Loucy (cell line): ENCODE results near the gene SEC63.
"Not testable (repeated sequence)": the region's sequence is repeated elsewhere in the genome, so short reads cannot be mapped to it uniquely, and the experiment has no call there.

ENCODE experiments used
- CTCF ChIP-seq: fragments of 200-600 bp; sonication (generic); conservative IDR thresholded peaks from 2 replicates; pipeline ENCODE4 v1.5.1; 2014; ENCODE audit warnings: mild to moderate bottlenecking, antibody characterized with exemption, low read length
- EZH2phosphoT487 ChIP-seq: fragments of 200-600 bp; IDR thresholded peaks from 2 replicates; pipeline ENCODE4 v1.6.1; 2018; ENCODE audit warnings: antibody characterized with exemption, mild to moderate bottlenecking, moderate library complexity, borderline replicate concordance

DNA sequence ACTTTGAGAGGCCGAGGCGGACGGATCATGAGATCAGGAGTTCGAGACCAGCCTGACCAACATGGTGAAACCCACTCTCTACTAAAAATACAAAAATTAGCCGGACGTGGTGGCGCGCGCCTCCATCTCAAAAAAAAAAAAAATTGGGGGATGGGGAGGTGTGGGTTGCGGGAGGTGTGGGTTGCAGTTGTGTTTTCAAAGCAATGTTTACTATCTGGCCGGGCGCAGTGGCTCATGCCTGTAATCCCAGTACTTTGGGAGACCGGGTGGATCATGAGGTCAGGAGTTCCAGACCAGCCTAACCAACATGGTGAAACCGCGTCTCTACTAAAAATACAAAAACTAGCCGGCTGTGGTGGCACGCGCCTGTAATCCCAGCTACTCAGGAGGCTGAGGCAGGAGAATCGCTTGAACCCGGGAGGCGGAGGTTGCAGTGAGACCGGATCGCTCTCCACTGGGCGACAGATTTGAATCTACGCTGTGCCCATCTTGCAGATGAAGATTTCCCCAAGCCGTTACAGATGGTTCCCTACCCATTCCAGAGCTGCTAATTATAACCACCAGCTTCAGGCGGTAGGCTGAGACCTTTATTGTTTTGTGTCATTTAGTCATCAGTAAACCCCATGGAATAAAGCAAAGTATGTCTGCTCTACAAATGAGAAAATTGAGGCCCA, 818 bp upstream of the SEC63 start:
- TF ChIP-seq CTCF, EZH2phosphoT487: not testable (repeated sequence)
